IPS-20b (cell line): ENCODE data around the gene CDC42EP5.
"Not testable (repeated sequence)": the region's sequence is repeated elsewhere in the genome, so short reads cannot be mapped to it uniquely, and the experiment has no call there.

Experiments
- H3K27ac ChIP-seq: one replicate; pipeline ENCODE4 v1.5.1; 2013; ENCODE audit warnings: low read length
- H3K27me3 ChIP-seq: 2 replicates; pipeline ENCODE4 v1.6.1; 2013; ENCODE audit warnings: mild to moderate bottlenecking, low read length, inconsistent platforms; ENCODE audit not compliant: insufficient read depth
- H3K36me3 ChIP-seq: 2 replicates; pipeline ENCODE4 v1.6.1; 2013; ENCODE audit warnings: low read depth, mild to moderate bottlenecking, inconsistent platforms, low read length, moderate library complexity; ENCODE audit not compliant: insufficient read depth
- H3K4me1 ChIP-seq: 2 replicates; pipeline ENCODE4 v1.6.1; 2013; ENCODE audit warnings: mild to moderate bottlenecking, control low read depth, inconsistent platforms, low read length, moderate library complexity; ENCODE audit not compliant: insufficient read depth
- H3K4me3 ChIP-seq: 2 replicates; pipeline ENCODE4 v1.5.1; 2013; ENCODE audit warnings: mild to moderate bottlenecking, low read length, inconsistent platforms
- H3K9ac ChIP-seq: 2 replicates; pipeline ENCODE4 v1.6.1; 2013; ENCODE audit warnings: low read depth, mild to moderate bottlenecking, inconsistent platforms, low read length, moderate library complexity
- H3K9me3 ChIP-seq: 2 replicates; pipeline ENCODE4 v1.6.1; 2013; ENCODE audit warnings: mild to moderate bottlenecking, low read depth, low read length, inconsistent platforms; ENCODE audit not compliant: insufficient read depth

Gene CDC42EP5

GRCh38 chr19:54466110-54466480 is 7.0 kb downstream of the CDC42EP5 start:
- peaks cover 12% of the 10 kb centered on the region for H3K36me3 ChIP-seq
- not testable (repeated sequence) for H3K9ac ChIP-seq, H3K9me3 ChIP-seq, H3K4me3 ChIP-seq, H3K27ac ChIP-seq, H3K4me1 ChIP-seq
- peaks cover 38% of the 10 kb centered on the region for H3K27me3 ChIP-seq

GRCh38 chr19:54465426-54466109 is 7.5 kb downstream of the CDC42EP5 start:
- H3K9me3 ChIP-seq, result no peaks in the 10 kb centered on the region
- no peak overlapping the region for H3K27ac ChIP-seq
- peaks cover under 1% of the 10 kb centered on the region; the same call in 1 of the 2 replicates for H3K4me1 ChIP-seq
- H3K27me3 ChIP-seq, result peaks cover 33% of the 10 kb centered on the region
- H3K36me3 ChIP-seq, result peaks cover 17% of the 10 kb centered on the region
- H3K9ac ChIP-seq, result no peak overlapping the region
- H3K4me3 ChIP-seq, result no peak overlapping the region

- peaks cover 22% of the 10 kb centered on the region for H3K36me3 ChIP-seq
- H3K9ac ChIP-seq, result peak overlapping the region; percentile 88; the same call in 1 of the 2 replicates
- peaks cover 25% of the 10 kb centered on the region for H3K27me3 ChIP-seq
- H3K27ac ChIP-seq, result peak overlapping the region; percentile 95
- no peaks in the 10 kb centered on the region for H3K4me1 ChIP-seq
- H3K9me3 ChIP-seq, result no peaks in the 10 kb centered on the region
- H3K4me3 ChIP-seq, result peak overlapping the region; percentile 88
These were observed 8.3 kb downstream of the CDC42EP5 start for GRCh38 chr19:54464630-54465425.

- Histone ChIP-seq H3K9ac (peak overlapping the region; percentile 88; the same call in 1 of the 2 replicates), H3K36me3 (peaks cover 29% of the 10 kb centered on the region), H3K4me1 (no peaks in the 10 kb centered on the region)
These were observed 9.0 kb downstream of the CDC42EP5 start for GRCh38 chr19:54464044-54464629.

GRCh38 chr19:54463531-54464043 is 9.5 kb downstream of the CDC42EP5 start, which contains the start of gene LENG9:
TSS of gene LENG9 (minus strand) at chr19:54463778. CDS start at chr19:54463526, 252 bp downstream.
- peaks cover 17% of the 10 kb centered on the region for H3K27me3 ChIP-seq
- peak within 1 kb of the TSS; percentile 95 for H3K27ac ChIP-seq
- peak within 1 kb of the TSS; percentile 88 for H3K4me3 ChIP-seq
- no peaks in the 10 kb centered on the region for H3K9me3 ChIP-seq
- no peaks in the 10 kb centered on the region for H3K4me1 ChIP-seq
- H3K36me3 ChIP-seq, result peaks cover 34% of the 10 kb centered on the region
- peak within 1 kb of the TSS; percentile 88 for H3K9ac ChIP-seq

More at GRCh38 chr19:54464044-54464629, 9.0 kb downstream of the CDC42EP5 start:
- H3K4me3 ChIP-seq, result peak overlapping the region; percentile 88
- peaks cover 18% of the 10 kb centered on the region for H3K27me3 ChIP-seq
- H3K27ac ChIP-seq, result peak overlapping the region; percentile 95
- H3K9me3 ChIP-seq, result no peaks in the 10 kb centered on the region

GRCh38 chr19:54462655-54463530 is 10.2 kb downstream of the CDC42EP5 start:
- H3K36me3 ChIP-seq, result peaks cover 41% of the 10 kb centered on the region
- peak overlapping the region; percentile 68 for H3K9ac ChIP-seq
- H3K4me3 ChIP-seq, result peak overlapping the region; percentile 88; the same call in 1 of the 2 replicates
- no peaks in the 10 kb centered on the region for H3K4me1 ChIP-seq
- no peak overlapping the region for H3K27ac ChIP-seq
- H3K9me3 ChIP-seq, result no peaks in the 10 kb centered on the region
- peaks cover 13% of the 10 kb centered on the region for H3K27me3 ChIP-seq

GRCh38 chr19:54462047-54462654 is 10.9 kb downstream of the CDC42EP5 start:
- Histone ChIP-seq H3K4me1 (no peaks in the 10 kb centered on the region), H3K4me3 (peak overlapping the region; percentile 88; the same call in 1 of the 2 replicates), H3K9me3 (no peaks in the 10 kb centered on the region), H3K9ac (peak overlapping the region; percentile 68; the same call in 1 of the 2 replicates), H3K27ac (no peak overlapping the region), H3K27me3 (peaks cover 13% of the 10 kb centered on the region), H3K36me3 (peaks cover 49% of the 10 kb centered on the region)

- Histone ChIP-seq H3K4me1 (no peaks in the 10 kb centered on the region), H3K9me3 (no peaks in the 10 kb centered on the region), H3K27me3 (peaks cover 13% of the 10 kb centered on the region), H3K36me3 (peaks cover 54% of the 10 kb centered on the region), H3K4me3 (no peak overlapping the region), H3K27ac (no peak overlapping the region), H3K9ac (no peak overlapping the region)
These were observed 11.5 kb downstream of the CDC42EP5 start for GRCh38 chr19:54461613-54462012.

- Histone ChIP-seq H3K9ac (no peak overlapping the region), H3K4me3 (no peak overlapping the region), H3K27ac (no peak overlapping the region), H3K9me3 (no peaks in the 10 kb centered on the region), H3K36me3 (peaks cover 58% of the 10 kb centered on the region), H3K27me3 (peaks cover 10% of the 10 kb centered on the region), H3K4me1 (no peaks in the 10 kb centered on the region)
These were observed 11.9 kb downstream of the CDC42EP5 start for GRCh38 chr19:54461210-54461609.

GRCh38 chr19:54460230-54461005 is 12.7 kb downstream of the CDC42EP5 start:
- no peak overlapping the region for H3K27ac ChIP-seq
- H3K9ac ChIP-seq, result no peak overlapping the region
- H3K4me1 ChIP-seq, result no peaks in the 10 kb centered on the region
- H3K36me3 ChIP-seq, result peaks cover 66% of the 10 kb centered on the region
- no peak overlapping the region for H3K4me3 ChIP-seq
- peaks cover 2% of the 10 kb centered on the region; the same call in 1 of the 2 replicates for H3K27me3 ChIP-seq
- H3K9me3 ChIP-seq, result no peaks in the 10 kb centered on the region
